GM19025 (cell line): ENCODE results near the gene IGSF9B.

Experiments used
- ATAC-seq: cut with Tn5 transposase; IDR thresholded peaks from one replicate; pipeline ENCODE4 v1.9.1; 2021; ENCODE audit warnings: mild to moderate bottlenecking, low read depth, moderate library complexity; ENCODE audit not compliant: unreplicated experiment

The IGSF9B gene

GRCh38 chr11:133955945-133956421, 785 bp downstream of the IGSF9B start:
- no peak for ATAC-seq

GRCh38 chr11:133955081-133955891, 1.5 kb downstream of the IGSF9B start:
- ATAC-seq = no peak

GRCh38 chr11:133953999-133954398, 2.8 kb downstream of the IGSF9B start:
- ATAC-seq = no peak

- ATAC-seq = no peak
Observed at GRCh38 chr11:133953547-133953946, 3.2 kb downstream of the IGSF9B start.

- ATAC-seq = no peak
Observed at GRCh38 chr11:133952199-133953190, 4.3 kb downstream of the IGSF9B start.

- no peak for ATAC-seq
Observed at GRCh38 chr11:133951327-133952198, 5.2 kb downstream of the IGSF9B start.

- ATAC-seq = no peak
Observed at GRCh38 chr11:133950874-133951326, 5.9 kb downstream of the IGSF9B start.

GRCh38 chr11:133950421-133950820, 6.3 kb downstream of the IGSF9B start:
- no peak for ATAC-seq

GRCh38 chr11:133949129-133949528, 7.6 kb downstream of the IGSF9B start:
- ATAC-seq = no peak

GRCh38 chr11:133948711-133949110, 8.1 kb downstream of the IGSF9B start:
- no peak for ATAC-seq

- ATAC-seq = no peak
Observed at GRCh38 chr11:133947321-133947756, 9.4 kb downstream of the IGSF9B start.

GRCh38 chr11:133946541-133947318, 10.0 kb downstream of the IGSF9B start:
- no peak for ATAC-seq

GRCh38 chr11:133946051-133946450, 10.7 kb downstream of the IGSF9B start:
- no peak for ATAC-seq

GRCh38 chr11:133945087-133945974, 11.4 kb downstream of the IGSF9B start:
- no peak for ATAC-seq

GRCh38 chr11:133943950-133944698, 12.6 kb downstream of the IGSF9B start:
- ATAC-seq = no peak

- ATAC-seq = no peak
Observed at GRCh38 chr11:133942577-133942976, 14.2 kb downstream of the IGSF9B start.

GRCh38 chr11:133941546-133941945, 15.2 kb downstream of the IGSF9B start:
- no peak for ATAC-seq

GRCh38 chr11:133940034-133940433, 16.7 kb downstream of the IGSF9B start:
- no peak for ATAC-seq
